ENCODE results near the gene NID1. TPM values are rescaled to one million over a fixed set of nuclear protein-coding genes. Genes with fewer than 3 reads are reported as not detected.

Gene NID1
- total and polyA plus RNA-seq, 10 donors = 6.8 to 178 (median 81.2) TPM

DNA sequence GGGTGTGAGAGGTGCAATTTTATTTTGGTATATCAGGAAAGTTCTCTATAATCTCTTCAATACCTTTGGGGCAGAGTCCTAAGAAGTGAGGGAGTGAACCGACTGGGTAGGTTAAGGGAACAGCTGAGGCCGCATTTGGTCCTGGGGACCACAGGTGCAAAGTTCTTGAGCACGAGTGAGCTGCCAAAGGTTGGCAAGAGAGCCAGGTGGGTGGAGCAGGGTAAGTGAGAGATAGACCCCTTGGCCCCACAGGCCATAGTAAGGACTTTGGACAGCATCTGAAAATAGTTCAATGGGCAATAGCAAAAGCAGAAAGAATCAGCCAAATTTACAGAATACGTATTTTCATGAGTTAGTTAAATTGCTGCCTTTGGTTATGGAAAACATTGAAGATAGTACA lies 11.0 kb upstream of the NID1 start:
- no peaks in the 10 kb centered on the region for H3K4me1 ChIP-seq
- 85 to 93% (median 90%) methylated on average over 4 of the region's 4 CpGs for WGBS, 5 donors
- no peaks in the 10 kb centered on the region for H3K36me3 ChIP-seq
- intact Hi-C loops (cut with DNase I; ENCODE audit: low total_unique reads) = no loop called here
- H3K4me3 ChIP-seq = no peak overlapping the region
- TF ChIP-seq, protein P1, sequence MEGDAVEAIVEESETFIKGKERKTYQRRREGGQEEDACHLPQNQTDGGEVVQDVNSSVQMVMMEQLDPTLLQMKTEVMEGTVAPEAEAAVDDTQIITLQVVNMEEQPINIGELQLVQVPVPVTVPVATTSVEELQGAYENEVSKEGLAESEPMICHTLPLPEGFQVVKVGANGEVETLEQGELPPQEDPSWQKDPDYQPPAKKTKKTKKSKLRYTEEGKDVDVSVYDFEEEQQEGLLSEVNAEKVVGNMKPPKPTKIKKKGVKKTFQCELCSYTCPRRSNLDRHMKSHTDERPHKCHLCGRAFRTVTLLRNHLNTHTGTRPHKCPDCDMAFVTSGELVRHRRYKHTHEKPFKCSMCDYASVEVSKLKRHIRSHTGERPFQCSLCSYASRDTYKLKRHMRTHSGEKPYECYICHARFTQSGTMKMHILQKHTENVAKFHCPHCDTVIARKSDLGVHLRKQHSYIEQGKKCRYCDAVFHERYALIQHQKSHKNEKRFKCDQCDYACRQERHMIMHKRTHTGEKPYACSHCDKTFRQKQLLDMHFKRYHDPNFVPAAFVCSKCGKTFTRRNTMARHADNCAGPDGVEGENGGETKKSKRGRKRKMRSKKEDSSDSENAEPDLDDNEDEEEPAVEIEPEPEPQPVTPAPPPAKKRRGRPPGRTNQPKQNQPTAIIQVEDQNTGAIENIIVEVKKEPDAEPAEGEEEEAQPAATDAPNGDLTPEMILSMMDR (IDR thresholded peaks at IDR 0.05 in 8 of 11, conservative IDR thresholded peaks at IDR 0.05 in 3 of 11) = no peak
- TF ChIP-seq POLR2AphosphoS5 (IDR thresholded peaks at IDR 0.05) = no peak
- TF ChIP-seq POLR2A (IDR thresholded peaks at IDR 0.05) = no peak
- no peaks in the 10 kb centered on the region for H3K27me3 ChIP-seq (replicated peaks in 1 of 7)
- peaks cover 0 to 11% (median 3%) of the 10 kb centered on the region in 8 donors for H3K9me3 ChIP-seq
- DNase-seq = no peak
- H3K27ac ChIP-seq = no peak overlapping the region

DNA sequence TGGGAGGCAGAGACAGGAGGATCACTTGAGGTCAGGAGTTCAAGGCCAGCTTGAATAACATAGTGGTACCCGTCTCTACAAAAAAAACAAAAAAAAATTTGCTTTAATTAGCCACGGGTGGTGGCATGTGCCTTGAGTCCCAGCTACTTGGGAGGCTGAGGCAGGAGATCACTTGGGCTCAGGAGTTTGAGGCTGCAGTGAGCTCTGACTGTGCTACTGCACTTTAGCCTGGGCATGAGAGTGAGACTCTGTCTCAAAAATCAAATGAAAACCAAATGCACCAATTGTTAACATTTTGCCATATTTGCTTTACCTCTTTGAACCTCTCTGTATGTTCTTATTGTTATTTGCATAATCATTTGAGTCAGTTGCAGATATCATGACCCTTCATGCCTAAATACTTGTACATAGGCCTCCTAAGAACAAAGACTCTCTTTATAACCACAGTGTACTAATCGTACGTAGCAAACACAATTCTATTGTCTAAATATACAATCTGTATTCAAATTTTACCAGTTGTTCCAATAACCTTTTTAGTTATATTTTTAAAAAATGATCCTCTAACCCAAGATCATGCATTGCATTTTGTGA lies 8.5 kb upstream of the NID1 start:
- intact Hi-C loops (cut with DNase I; ENCODE audit: low total_unique reads) = no loop called here
- Histone ChIP-seq H3K4me1 (no peaks in the 10 kb centered on the region), H3K27me3 (replicated peaks in 1 of 7) (no peaks in the 10 kb centered on the region), H3K4me3 (no peak overlapping the region), H3K36me3 (no peaks in the 10 kb centered on the region), H3K9me3 (peaks cover 0 to 17% (median 8%) of the 10 kb centered on the region in 8 donors), H3K27ac (no peak overlapping the region)
- 87 to 94% (median 89%) methylated on average over 4 of the region's 4 CpGs for WGBS, 5 donors
- TF ChIP-seq, protein P1 (IDR thresholded peaks at IDR 0.05 in 8 of 11, conservative IDR thresholded peaks at IDR 0.05 in 3 of 11) = no peak
- TF ChIP-seq POLR2AphosphoS5 (IDR thresholded peaks at IDR 0.05) (no peak), POLR2A (IDR thresholded peaks at IDR 0.05) (no peak)
- DNase-seq = no peak

DNA sequence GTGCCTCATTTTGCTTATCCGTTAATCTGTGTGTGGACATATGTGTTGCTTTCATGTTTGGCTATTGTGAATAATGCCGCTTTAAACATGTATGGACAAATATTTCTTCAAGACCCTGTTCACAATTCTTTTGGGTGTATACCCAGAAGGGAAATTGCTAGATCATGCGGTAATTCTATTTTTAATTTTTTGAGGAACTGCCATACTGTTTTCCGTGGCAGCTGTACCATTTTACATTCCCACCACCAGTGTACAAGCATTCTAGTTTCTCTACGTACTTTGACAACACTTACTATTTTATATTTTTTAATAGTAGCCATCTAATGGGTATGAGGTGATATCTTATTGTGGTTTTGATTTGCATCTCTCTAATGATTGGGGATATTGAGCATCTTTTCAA lies 7.1 kb upstream of the NID1 start:
- intact Hi-C loops (cut with DNase I; ENCODE audit: low total_unique reads) = no loop called here
- Histone ChIP-seq H3K9me3 (peaks cover 0 to 14% (median 8%) of the 10 kb centered on the region in 8 donors), H3K27ac (no peak overlapping the region), H3K4me3 (no peak overlapping the region), H3K36me3 (no peaks in the 10 kb centered on the region), H3K4me1 (peaks cover 0 to 8% (median 4%) of the 10 kb centered on the region in 6 donors), H3K27me3 (replicated peaks in 1 of 7) (no peaks in the 10 kb centered on the region)
- no peak for DNase-seq
- TF ChIP-seq POLR2AphosphoS5 (IDR thresholded peaks at IDR 0.05) (no peak), POLR2A (IDR thresholded peaks at IDR 0.05) (no peak)
- TF ChIP-seq, protein P1 (IDR thresholded peaks at IDR 0.05 in 8 of 11, conservative IDR thresholded peaks at IDR 0.05 in 3 of 11) = no peak
- WGBS, 5 donors = 62 to 74% (median 68%) methylated on average over 5 of the region's 5 CpGs

DNA sequence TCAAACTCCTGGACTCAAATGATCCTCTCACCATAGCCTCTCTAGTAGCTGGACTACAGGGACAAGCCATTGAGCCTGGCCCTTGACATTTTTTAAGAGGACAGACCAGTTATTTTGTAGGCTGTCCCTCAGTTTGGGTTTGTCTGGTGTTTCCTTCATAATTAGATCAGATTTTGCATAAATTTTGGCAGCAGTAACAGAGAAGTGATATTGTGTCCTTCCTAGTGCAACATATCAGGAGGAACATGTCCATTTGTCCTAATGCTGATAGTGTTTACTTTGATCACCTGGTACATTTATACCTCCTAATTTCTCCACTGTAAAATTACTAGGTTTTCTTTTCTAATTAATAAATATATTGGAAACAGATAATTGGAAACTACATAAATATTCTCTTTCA lies 5.9 kb upstream of the NID1 start:
- intact Hi-C loops (cut with DNase I; ENCODE audit: low total_unique reads) = no loop called here
- H3K36me3 ChIP-seq = no peaks in the 10 kb centered on the region
- no peak overlapping the region for H3K4me3 ChIP-seq
- H3K27me3 ChIP-seq (replicated peaks in 1 of 7) = peaks cover 0 to 4% (median 0%) of the 10 kb centered on the region in 7 donors
- H3K27ac ChIP-seq = no peak overlapping the region
- no peak for DNase-seq
- peaks cover 0 to 14% (median 8%) of the 10 kb centered on the region in 8 donors for H3K9me3 ChIP-seq
- peaks cover 4 to 20% (median 16%) of the 10 kb centered on the region in 6 donors for H3K4me1 ChIP-seq
- TF ChIP-seq, protein P1 (IDR thresholded peaks at IDR 0.05 in 8 of 11, conservative IDR thresholded peaks at IDR 0.05 in 3 of 11) = no peak
- TF ChIP-seq POLR2AphosphoS5 (IDR thresholded peaks at IDR 0.05) (no peak), POLR2A (IDR thresholded peaks at IDR 0.05) (no peak)

All from spleen (tissue), 11 donors.